ENCODE data around the gene SLAMF7. TPM values are rescaled to one million over a fixed set of nuclear protein-coding genes. Genes with fewer than 3 reads are reported as not detected.

The SLAMF7 gene
- total RNA-seq, 1 donor, result not detected

DNA sequence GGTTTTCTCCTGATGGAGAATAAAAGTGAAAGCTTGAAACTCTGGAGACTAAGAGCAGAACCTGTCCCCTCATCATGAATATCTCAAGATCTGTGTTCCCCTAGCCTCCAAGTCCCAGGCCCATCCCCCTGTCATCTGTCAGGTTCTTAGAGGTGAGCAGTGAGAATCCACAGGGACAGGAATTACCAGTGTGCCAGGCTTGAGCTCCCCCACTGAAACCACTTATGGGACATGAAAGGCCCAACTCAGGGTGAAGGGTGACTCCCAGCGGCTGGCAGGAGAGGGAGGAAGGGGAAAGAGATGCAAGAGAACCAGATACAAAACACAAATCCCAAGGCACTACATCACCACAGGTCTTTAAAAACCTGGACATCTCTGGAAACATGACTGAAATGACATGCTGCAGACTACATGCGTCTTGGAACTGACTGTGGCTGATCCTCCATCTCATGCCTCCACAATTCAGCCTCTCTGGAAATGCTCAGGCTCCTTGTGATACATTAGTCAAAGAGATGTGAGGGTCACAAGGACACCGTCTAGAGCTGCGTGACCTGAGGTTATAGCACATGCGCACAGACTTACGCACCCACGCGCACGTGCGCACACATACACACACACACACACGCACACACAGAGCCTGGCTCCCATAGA, 50.1 kb downstream of the SLAMF7 start:
- TF ChIP-seq CTCF (IDR thresholded peaks at IDR 0.05; ENCODE audit: extremely low read depth, low read depth, low read length), result no peak
- Histone ChIP-seq H3K79me2 (ENCODE audit: insufficient read depth, low read length) (no peaks in the 10 kb centered on the region), H3K27ac (ENCODE audit: low read depth, low read length) (no peak overlapping the region), H3K27me3 (ENCODE audit: insufficient read depth, low read length) (no peaks in the 10 kb centered on the region), H3K4me2 (ENCODE audit: insufficient read depth, low read length) (no peak overlapping the region), H3K4me3 (ENCODE audit: insufficient read depth, low read length) (no peak overlapping the region), H2AFZ (ENCODE audit: low read length) (no peak overlapping the region), H3K36me3 (ENCODE audit: insufficient read depth, low read length) (no peaks in the 10 kb centered on the region), H3K4me1 (ENCODE audit: insufficient read depth, low read length) (no peaks in the 10 kb centered on the region), H4K20me1 (ENCODE audit: insufficient read depth, low read length) (no peaks in the 10 kb centered on the region), H3K9me3 (ENCODE audit: low read depth, low read length) (no peaks in the 10 kb centered on the region)
- no peak for DNase-seq (ENCODE audit: insufficient read length, low spot score, missing footprints)

GRCh38 chr1:160789702-160790611, 50.9 kb downstream of the SLAMF7 start:
- no peaks in the 10 kb centered on the region for H3K9me3 ChIP-seq (ENCODE audit: low read depth, low read length)
- TF ChIP-seq CTCF (IDR thresholded peaks at IDR 0.05; ENCODE audit: extremely low read depth, low read depth, low read length), result no peak
- H3K4me1 ChIP-seq (ENCODE audit: insufficient read depth, low read length), result no peaks in the 10 kb centered on the region
- no peaks in the 10 kb centered on the region for H3K27me3 ChIP-seq (ENCODE audit: insufficient read depth, low read length)
- no peak overlapping the region for H3K27ac ChIP-seq (ENCODE audit: low read depth, low read length)
- DNase-seq (ENCODE audit: insufficient read length, low spot score, missing footprints), result no peak
- no peak overlapping the region for H3K4me3 ChIP-seq (ENCODE audit: insufficient read depth, low read length)
- H3K4me2 ChIP-seq (ENCODE audit: insufficient read depth, low read length), result no peak overlapping the region
- no peaks in the 10 kb centered on the region for H3K36me3 ChIP-seq (ENCODE audit: insufficient read depth, low read length)
- H2AFZ ChIP-seq (ENCODE audit: low read length), result no peak overlapping the region
- H4K20me1 ChIP-seq (ENCODE audit: insufficient read depth, low read length), result no peaks in the 10 kb centered on the region
- H3K79me2 ChIP-seq (ENCODE audit: insufficient read depth, low read length), result no peaks in the 10 kb centered on the region

- Histone ChIP-seq H3K27me3 (ENCODE audit: insufficient read depth, low read length) (no peaks in the 10 kb centered on the region), H2AFZ (ENCODE audit: low read length) (no peak overlapping the region), H3K4me1 (ENCODE audit: insufficient read depth, low read length) (no peaks in the 10 kb centered on the region), H3K27ac (ENCODE audit: low read depth, low read length) (no peak overlapping the region), H3K4me2 (ENCODE audit: insufficient read depth, low read length) (no peak overlapping the region), H3K79me2 (ENCODE audit: insufficient read depth, low read length) (no peaks in the 10 kb centered on the region), H4K20me1 (ENCODE audit: insufficient read depth, low read length) (no peaks in the 10 kb centered on the region), H3K4me3 (ENCODE audit: insufficient read depth, low read length) (no peak overlapping the region), H3K36me3 (ENCODE audit: insufficient read depth, low read length) (no peaks in the 10 kb centered on the region), H3K9me3 (ENCODE audit: low read depth, low read length) (no peaks in the 10 kb centered on the region)
- DNase-seq (ENCODE audit: insufficient read length, low spot score, missing footprints), result no peak
- TF ChIP-seq CTCF (IDR thresholded peaks at IDR 0.05; ENCODE audit: extremely low read depth, low read depth, low read length), result no peak
These were observed 55.3 kb downstream of the SLAMF7 start for GRCh38 chr1:160794376-160794775.

DNA sequence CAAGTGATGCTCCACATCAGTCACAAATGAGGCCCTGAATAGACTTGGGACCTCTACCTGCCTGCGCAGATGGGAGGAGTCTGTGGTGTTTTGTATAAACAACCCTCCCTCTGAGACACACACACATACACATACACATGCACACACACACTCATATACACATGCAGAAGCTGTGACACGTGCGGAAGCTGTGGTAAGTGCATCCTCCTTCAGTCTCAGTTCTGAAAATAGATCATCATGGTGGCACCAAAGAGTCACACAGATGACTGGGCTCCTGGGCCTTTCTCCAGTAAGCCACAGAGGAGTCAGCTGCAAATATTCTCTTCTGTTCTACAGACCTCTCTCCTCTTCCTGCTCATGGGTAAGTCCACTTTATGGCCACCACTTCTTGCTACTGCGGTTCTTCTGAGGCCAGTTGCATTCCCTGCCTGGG, 56.9 kb downstream of the SLAMF7 start, which contains the start of gene LY9:
TSS of gene LY9 (plus strand) at position 224 of the 433 bp plus-strand sequence. CDS start at position 238, 14 bp downstream.
- H3K4me3 ChIP-seq (ENCODE audit: insufficient read depth, low read length), result no peak within 1 kb of the TSS
- H3K9me3 ChIP-seq (ENCODE audit: low read depth, low read length), result no peaks in the 10 kb centered on the region
- H3K27ac ChIP-seq (ENCODE audit: low read depth, low read length), result no peak within 1 kb of the TSS
- no peak within 1 kb of the TSS for H3K4me2 ChIP-seq (ENCODE audit: insufficient read depth, low read length)
- no peak for DNase-seq (ENCODE audit: insufficient read length, low spot score, missing footprints)
- H3K36me3 ChIP-seq (ENCODE audit: insufficient read depth, low read length), result no peaks in the 10 kb centered on the region
- no peaks in the 10 kb centered on the region for H4K20me1 ChIP-seq (ENCODE audit: insufficient read depth, low read length)
- no peaks in the 10 kb centered on the region for H3K4me1 ChIP-seq (ENCODE audit: insufficient read depth, low read length)
- H3K79me2 ChIP-seq (ENCODE audit: insufficient read depth, low read length), result no peaks in the 10 kb centered on the region
- no peak for TF ChIP-seq CTCF (IDR thresholded peaks at IDR 0.05; ENCODE audit: extremely low read depth, low read depth, low read length)
- H3K27me3 ChIP-seq (ENCODE audit: insufficient read depth, low read length), result no peaks in the 10 kb centered on the region
- no peak within 1 kb of the TSS for H2AFZ ChIP-seq (ENCODE audit: low read length)
